Endothelial cell of umbilical vein (primary cell): ENCODE data around the gene MERTK.

ENCODE experiments used
- FOS ChIP-seq: IDR thresholded peaks from 2 replicates; pipeline ENCODE4 v1.6.1; 2011; ENCODE audit warnings: mild to moderate bottlenecking, low read length, moderate library complexity, borderline replicate concordance; ENCODE audit not compliant: insufficient read depth
- MYC ChIP-seq: IDR thresholded peaks from one replicate; pipeline ENCODE4 v1.6.1; 2011; ENCODE audit warnings: mild to moderate bottlenecking, low read depth, low read length
- POLR2A ChIP-seq: IDR thresholded peaks from 2 replicates; pipeline ENCODE4 v1.6.1; 2012; ENCODE audit warnings: low read depth, mild to moderate bottlenecking, control low read depth, low read length
- POLR2AphosphoS5 ChIP-seq: IDR thresholded peaks from 2 replicates; pipeline ENCODE4 v1.6.1; 2012; ENCODE audit warnings: low read depth, mild to moderate bottlenecking, control low read depth, low read length, moderate library complexity; ENCODE audit not compliant: insufficient read depth
- TF ChIP-seq, protein P1 (sequence below), 2 donors: IDR thresholded peaks; 1 replicate in 1 of 2; 2 replicates in 1 of 2; pipeline ENCODE4 v1.5.1; 2011; ENCODE audit warnings: low read length in 2 of 2, mild to moderate bottlenecking in 2 of 2, moderate library complexity in 2 of 2, control low read depth in 1 of 2, inconsistent platforms in 1 of 2, low read depth in 1 of 2; ENCODE audit not compliant: insufficient read depth in 1 of 2; ENCODE audit errors: extremely low read depth in 1 of 2

DNA sequence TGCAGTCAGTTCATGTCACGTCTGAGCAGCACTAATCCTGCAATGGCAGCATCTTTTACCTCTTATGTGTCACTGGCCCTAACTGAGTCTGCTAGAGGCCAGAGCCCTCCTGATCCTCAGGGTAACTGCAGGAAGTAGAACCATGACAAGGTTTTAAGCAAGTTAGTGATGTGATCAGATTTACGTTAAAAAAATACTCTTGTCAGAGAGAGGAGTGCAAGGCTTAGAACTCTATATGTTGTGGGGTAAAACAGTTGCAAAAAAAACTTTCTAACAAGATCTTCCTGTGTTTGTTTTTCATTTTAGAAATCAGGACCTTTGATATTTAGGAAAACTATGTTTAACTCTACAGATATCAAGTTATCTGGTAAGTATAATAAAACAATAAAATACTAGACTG lies 161.3 kb downstream of the MERTK start:
- TF ChIP-seq MYC (no peak), POLR2AphosphoS5 (no peak), FOS (no peak), POLR2A (no peak)
- TF ChIP-seq, protein P1, sequence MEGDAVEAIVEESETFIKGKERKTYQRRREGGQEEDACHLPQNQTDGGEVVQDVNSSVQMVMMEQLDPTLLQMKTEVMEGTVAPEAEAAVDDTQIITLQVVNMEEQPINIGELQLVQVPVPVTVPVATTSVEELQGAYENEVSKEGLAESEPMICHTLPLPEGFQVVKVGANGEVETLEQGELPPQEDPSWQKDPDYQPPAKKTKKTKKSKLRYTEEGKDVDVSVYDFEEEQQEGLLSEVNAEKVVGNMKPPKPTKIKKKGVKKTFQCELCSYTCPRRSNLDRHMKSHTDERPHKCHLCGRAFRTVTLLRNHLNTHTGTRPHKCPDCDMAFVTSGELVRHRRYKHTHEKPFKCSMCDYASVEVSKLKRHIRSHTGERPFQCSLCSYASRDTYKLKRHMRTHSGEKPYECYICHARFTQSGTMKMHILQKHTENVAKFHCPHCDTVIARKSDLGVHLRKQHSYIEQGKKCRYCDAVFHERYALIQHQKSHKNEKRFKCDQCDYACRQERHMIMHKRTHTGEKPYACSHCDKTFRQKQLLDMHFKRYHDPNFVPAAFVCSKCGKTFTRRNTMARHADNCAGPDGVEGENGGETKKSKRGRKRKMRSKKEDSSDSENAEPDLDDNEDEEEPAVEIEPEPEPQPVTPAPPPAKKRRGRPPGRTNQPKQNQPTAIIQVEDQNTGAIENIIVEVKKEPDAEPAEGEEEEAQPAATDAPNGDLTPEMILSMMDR (IDR thresholded peaks at IDR 0.05; ENCODE audit: extremely low read depth in 1 of 2, insufficient read depth in 1 of 2, low read depth in 1 of 2, low read length in 2 of 2), result no peak
